ENCODE data around the gene TRAFD1.

DNA sequence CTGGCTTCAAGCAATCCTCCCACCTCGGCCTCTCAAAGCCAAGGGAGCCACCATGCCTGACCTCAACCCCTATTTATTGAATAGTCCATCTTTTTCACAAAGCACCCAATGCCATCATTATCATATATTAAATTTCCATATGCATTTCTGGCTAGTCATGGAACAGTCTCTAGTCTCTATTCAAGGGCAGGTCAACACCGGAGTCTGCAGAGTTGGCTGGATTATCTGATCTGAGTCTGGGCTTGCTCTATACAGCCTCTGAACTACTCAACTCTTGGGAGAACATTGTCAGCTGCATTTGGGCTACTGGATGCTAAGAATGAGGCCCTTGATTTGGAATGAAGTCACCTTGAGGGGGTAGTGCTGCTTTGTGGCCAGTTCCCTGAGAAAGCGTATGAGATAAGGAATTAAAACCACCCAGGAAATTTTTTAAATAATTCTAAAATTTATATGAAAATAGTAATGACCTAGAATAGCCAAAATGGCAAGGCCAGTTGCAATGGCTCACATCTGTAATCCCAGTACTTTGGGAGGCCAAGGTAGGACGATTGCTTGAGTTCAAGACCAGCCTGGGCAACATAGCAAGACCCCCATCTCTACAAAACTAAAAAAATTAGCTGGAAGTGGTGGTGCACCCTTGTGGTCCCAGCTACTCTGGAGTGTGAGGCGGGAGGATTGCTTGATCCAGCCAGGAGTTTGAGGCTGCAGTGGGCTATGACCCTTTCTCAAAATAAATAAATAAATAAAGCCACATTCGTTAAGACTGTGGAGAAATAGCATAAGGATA is 9.9 kb upstream of the TRAFD1 start:
- TF ChIP-seq, protein P1, sequence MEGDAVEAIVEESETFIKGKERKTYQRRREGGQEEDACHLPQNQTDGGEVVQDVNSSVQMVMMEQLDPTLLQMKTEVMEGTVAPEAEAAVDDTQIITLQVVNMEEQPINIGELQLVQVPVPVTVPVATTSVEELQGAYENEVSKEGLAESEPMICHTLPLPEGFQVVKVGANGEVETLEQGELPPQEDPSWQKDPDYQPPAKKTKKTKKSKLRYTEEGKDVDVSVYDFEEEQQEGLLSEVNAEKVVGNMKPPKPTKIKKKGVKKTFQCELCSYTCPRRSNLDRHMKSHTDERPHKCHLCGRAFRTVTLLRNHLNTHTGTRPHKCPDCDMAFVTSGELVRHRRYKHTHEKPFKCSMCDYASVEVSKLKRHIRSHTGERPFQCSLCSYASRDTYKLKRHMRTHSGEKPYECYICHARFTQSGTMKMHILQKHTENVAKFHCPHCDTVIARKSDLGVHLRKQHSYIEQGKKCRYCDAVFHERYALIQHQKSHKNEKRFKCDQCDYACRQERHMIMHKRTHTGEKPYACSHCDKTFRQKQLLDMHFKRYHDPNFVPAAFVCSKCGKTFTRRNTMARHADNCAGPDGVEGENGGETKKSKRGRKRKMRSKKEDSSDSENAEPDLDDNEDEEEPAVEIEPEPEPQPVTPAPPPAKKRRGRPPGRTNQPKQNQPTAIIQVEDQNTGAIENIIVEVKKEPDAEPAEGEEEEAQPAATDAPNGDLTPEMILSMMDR (CRISPR knock-in tag; IDR thresholded peaks at IDR 0.05) = no peak
- TF ChIP-seq MATR3 (CRISPR knock-in tag; IDR thresholded peaks at IDR 0.05) (no peak), MED1 (CRISPR knock-in tag; IDR thresholded peaks at IDR 0.05) (no peak), TAF1 (CRISPR knock-in tag; IDR thresholded peaks at IDR 0.05) (no peak), SIN3A (IDR thresholded peaks at IDR 0.05; ENCODE audit: borderline replicate concordance, low read depth, low read length) (no peak), JUN (CRISPR knock-in tag; IDR thresholded peaks at IDR 0.05) (no peak), RARA (CRISPR knock-in tag; IDR thresholded peaks at IDR 0.05) (no peak), ZNF274 (CRISPR knock-in tag; IDR thresholded peaks at IDR 0.05) (no peak), ETS1 (CRISPR knock-in tag; IDR thresholded peaks at IDR 0.05) (no peak), PHF8 (CRISPR knock-in tag; IDR thresholded peaks at IDR 0.05) (no peak), ZFX (CRISPR knock-in tag; IDR thresholded peaks at IDR 0.05; ENCODE audit: low read depth) (no peak), ZNF619 (CRISPR knock-in tag; IDR thresholded peaks at IDR 0.05) (no peak)
